ENCODE results near the gene SRR.

The SRR gene

GRCh38 chr17:2277429-2278170 lies 26.1 kb upstream of the SRR start:
- no peak overlapping the region for H3K4me3 ChIP-seq (replicated peaks; ENCODE audit: low read depth, low read length)
- TF ChIP-seq, protein P1, sequence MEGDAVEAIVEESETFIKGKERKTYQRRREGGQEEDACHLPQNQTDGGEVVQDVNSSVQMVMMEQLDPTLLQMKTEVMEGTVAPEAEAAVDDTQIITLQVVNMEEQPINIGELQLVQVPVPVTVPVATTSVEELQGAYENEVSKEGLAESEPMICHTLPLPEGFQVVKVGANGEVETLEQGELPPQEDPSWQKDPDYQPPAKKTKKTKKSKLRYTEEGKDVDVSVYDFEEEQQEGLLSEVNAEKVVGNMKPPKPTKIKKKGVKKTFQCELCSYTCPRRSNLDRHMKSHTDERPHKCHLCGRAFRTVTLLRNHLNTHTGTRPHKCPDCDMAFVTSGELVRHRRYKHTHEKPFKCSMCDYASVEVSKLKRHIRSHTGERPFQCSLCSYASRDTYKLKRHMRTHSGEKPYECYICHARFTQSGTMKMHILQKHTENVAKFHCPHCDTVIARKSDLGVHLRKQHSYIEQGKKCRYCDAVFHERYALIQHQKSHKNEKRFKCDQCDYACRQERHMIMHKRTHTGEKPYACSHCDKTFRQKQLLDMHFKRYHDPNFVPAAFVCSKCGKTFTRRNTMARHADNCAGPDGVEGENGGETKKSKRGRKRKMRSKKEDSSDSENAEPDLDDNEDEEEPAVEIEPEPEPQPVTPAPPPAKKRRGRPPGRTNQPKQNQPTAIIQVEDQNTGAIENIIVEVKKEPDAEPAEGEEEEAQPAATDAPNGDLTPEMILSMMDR (IDR thresholded peaks at IDR 0.05; ENCODE audit: low read length, missing control alignments) = no peak
- no peak for DNase-seq (ENCODE audit: low read depth)

DNA sequence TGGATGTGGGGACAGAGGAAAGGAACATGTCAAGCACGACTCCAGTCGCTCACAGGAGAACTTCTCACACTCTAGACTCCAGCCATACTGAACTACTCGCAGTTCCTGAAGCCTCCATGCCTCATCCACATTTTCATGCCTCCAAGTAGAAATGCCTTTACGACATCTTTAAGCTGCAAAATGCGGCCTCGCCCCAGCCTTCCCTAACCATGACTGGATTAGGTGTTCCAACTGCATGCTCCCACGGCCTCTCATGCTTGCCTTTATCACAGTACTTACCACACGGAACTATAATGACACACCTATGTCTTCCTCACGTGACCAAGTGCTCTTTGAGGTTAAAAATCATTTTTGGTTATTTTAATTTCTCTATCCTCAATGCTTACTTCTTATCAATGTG lies 24.0 kb upstream of the SRR start:
- DNase-seq (ENCODE audit: low read depth) = no peak
- H3K4me3 ChIP-seq (replicated peaks; ENCODE audit: low read depth, low read length) = no peak overlapping the region
- TF ChIP-seq, protein P1 (IDR thresholded peaks at IDR 0.05; ENCODE audit: low read length, missing control alignments) = no peak

- TF ChIP-seq, protein P1 (IDR thresholded peaks at IDR 0.05; ENCODE audit: low read length, missing control alignments) = peak; percentile 54
- no peak overlapping the region for H3K4me3 ChIP-seq (replicated peaks; ENCODE audit: low read depth, low read length)
- DNase-seq (ENCODE audit: low read depth) = peak; percentile 88
Observed at GRCh38 chr17:2282297-2282873, 21.4 kb upstream of the SRR start.

- no peak overlapping the region for H3K4me3 ChIP-seq (replicated peaks; ENCODE audit: low read depth, low read length)
- TF ChIP-seq, protein P1 (IDR thresholded peaks at IDR 0.05; ENCODE audit: low read length, missing control alignments) = no peak
- DNase-seq (ENCODE audit: low read depth) = no peak
Observed at GRCh38 chr17:2283302-2283701, 20.4 kb upstream of the SRR start.

DNA sequence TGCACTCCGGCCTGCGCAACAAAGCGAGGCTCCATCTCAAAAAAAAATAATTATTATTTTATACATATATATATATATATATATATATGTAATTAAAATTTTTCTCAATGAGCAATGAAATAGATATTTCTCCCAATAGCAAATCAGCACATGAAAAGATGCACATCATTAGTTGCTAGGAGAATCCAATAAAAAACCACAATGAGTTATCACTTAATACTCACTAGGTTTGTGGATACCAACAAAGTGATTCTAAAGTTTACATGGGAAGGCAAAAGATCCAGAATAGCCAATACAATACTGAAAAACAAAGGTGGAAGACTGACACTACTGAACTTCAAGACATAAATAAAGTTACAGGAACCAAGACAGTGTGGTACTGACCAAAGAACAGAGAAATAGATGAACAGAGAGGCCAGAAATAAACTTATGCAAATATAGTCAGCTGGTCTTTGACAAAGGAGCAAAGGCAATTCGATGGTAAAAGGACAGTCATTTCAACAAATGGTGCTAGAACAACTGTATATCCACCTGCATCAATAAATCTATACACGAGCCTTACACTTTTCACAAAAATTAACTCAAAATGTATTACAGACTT lies 13.8 kb upstream of the SRR start:
- no peak for DNase-seq (ENCODE audit: low read depth)
- H3K4me3 ChIP-seq (replicated peaks; ENCODE audit: low read depth, low read length) = no peak overlapping the region
- TF ChIP-seq, protein P1 (IDR thresholded peaks at IDR 0.05; ENCODE audit: low read length, missing control alignments) = no peak

GRCh38 chr17:2292100-2292499 lies 11.7 kb upstream of the SRR start:
- TF ChIP-seq, protein P1 (IDR thresholded peaks at IDR 0.05; ENCODE audit: low read length, missing control alignments) = no peak
- DNase-seq (ENCODE audit: low read depth) = no peak
- H3K4me3 ChIP-seq (replicated peaks; ENCODE audit: low read depth, low read length) = no peak overlapping the region
